MG63 (cell line): ENCODE results near the gene MMD2. TPM values are rescaled to one million over a fixed set of nuclear protein-coding genes. Genes with fewer than 3 reads are reported as not detected.

Source experiments
- DNase-seq: peaks from one replicate; pipeline ENCODE4 v3.0.0-alpha.2; 2020
- H3K27me3 ChIP-seq: fragments of 250-450 bp; sonication (Bioruptor Pico); 2 replicates; pipeline ENCODE4 v1.5.1; 2020; ENCODE audit warnings: mild to moderate bottlenecking, moderate library complexity
- H3K36me3 ChIP-seq: fragments of 250-450 bp; sonication (Bioruptor Pico); 2 replicates; pipeline ENCODE4 v1.5.1; 2020; ENCODE audit warnings: mild to moderate bottlenecking, moderate library complexity
- H3K4me3 ChIP-seq: fragments of 250-450 bp; sonication (Bioruptor Pico); 2 replicates; pipeline ENCODE4 v1.5.1; 2020; ENCODE audit warnings: mild to moderate bottlenecking, moderate library complexity
- H3K9me3 ChIP-seq: fragments of 250-450 bp; sonication (Bioruptor Pico); 2 replicates; pipeline ENCODE4 v1.5.1; 2020; ENCODE audit warnings: mild to moderate bottlenecking, moderate library complexity
- total RNA-seq: library from RNA; depleted of rRNA; stranded (reverse); fragments of >200 nt; shearing (Covaris generic); gene quantifications from 2 replicates; pipeline ENCODE4 v1.2.3, GENCODE V29; 2014; ENCODE audit warnings: low replicate concordance

Gene MMD2
- total RNA-seq, 1 experiment from 2014 or later = not detected

DNA sequence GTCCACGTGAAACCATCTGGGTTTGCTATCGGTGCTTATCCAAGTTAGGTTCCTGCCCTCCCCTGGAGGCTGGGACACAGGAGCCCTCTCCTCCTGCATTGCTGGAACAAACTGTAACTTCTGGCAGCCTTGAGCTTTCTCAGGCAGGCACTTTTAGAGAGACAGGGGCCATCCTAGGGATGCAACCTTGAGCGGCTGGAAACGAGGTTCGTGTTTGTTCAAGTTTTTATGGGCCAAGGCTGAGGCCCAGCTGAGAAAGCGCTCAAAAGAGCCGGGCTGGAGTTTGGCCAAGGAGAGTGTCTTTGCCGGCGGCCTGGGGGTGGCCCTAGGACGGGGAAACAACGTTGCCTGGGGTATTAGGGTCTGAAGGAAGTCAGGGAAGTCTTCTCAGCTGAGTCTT, 5.5 kb upstream of the MMD2 start:
- Histone ChIP-seq H3K27me3 (no peaks in the 10 kb centered on the region), H3K36me3 (no peaks in the 10 kb centered on the region), H3K9me3 (no peaks in the 10 kb centered on the region), H3K4me3 (no peak overlapping the region)
- no peak for DNase-seq

DNA sequence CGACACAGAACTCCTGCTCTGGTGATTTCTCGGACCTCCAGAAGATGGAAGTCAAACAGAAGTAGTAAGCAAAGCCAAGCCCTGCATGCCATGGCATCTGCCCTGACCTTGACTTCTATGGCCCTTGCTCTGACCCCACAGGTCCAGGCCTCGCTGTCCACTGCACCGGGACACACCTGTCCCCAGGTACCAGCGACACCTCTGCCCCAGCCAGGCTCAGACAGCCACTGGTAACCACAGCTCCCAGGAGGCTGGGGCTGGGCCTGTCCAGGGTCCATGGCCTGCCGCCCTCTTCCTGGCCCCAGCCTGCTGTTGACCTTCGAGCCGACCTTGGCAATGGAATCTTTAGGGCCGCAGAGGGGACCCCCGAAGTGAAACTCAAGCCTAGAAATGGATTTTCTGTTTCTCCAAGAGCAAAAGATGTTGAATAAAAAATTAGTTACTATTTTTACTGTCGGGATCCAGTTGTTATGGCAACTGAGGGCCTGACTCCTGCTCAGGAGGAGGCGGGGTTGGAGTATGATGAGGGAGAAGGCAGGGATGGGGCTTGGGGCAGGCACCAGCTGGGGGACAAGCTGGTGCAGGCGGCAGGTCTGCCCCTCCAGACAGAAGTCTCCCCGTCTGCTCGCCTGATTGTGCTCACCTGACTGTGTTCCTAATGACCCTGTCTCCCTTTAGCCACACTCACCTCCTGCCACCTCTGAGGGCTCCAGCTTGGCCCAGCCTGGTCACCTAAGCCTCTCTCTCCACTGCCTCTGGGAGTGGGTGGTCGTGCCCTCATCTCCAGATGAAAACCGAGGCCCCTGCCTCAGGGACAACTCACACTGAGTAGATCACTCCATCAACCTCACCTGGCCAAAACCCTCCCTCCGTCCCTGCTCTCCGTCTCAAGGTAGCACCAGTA, 4.1 kb upstream of the MMD2 start:
- DNase-seq = no peak

DNA sequence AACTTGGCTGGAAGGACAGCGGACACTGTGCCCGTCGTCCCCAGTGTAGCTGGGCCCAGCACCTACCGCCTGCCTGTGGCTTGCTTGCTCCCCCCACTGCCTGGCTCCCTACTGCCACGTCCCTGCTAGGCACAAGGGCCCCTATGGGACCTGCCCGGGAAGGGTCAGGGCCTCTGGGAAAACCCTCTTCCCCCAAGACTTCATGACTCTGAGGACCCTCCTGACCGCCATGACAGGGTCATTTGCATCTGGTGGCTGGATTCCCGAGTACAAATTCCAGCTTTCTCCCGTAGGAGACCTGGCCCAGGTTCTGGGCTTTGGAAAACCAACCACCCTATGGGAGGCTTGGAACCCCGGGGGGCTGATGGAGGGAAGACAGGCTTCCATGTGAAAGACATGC, 1.4 kb upstream of the MMD2 start:
- H3K36me3 ChIP-seq = no peaks in the 10 kb centered on the region
- H3K27me3 ChIP-seq = peaks cover 26% of the 10 kb centered on the region
- no peak for DNase-seq
- H3K9me3 ChIP-seq = no peaks in the 10 kb centered on the region
- H3K4me3 ChIP-seq = no peak overlapping the region

More for the DNA sequence above, 4.1 kb upstream of the MMD2 start:
- Histone ChIP-seq H3K9me3 (no peaks in the 10 kb centered on the region), H3K4me3 (no peak overlapping the region), H3K36me3 (no peaks in the 10 kb centered on the region), H3K27me3 (peaks cover 8% of the 10 kb centered on the region)

DNA sequence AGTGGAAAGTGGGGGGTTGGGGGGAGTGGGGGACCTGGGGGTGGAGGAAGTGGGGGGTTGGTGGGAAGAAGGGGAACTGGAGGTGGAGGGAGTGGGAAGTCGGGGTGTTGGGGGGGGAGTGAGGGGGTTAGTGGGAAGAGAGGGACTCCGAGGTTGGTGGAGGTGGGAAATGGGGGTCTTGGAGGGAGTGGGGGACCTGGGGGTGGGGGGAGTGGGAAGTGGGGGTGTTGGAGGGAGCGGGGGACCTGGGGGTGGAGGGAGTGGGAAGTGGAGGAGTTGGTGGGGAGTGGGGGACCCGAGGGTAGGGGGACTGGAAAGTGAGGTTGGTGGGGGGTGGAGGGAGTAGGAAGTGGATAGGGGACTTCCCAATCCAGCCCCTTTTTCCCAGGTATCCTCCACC, 906 bp upstream of the MMD2 start:
- no peak for DNase-seq
- H3K27me3 ChIP-seq = peaks cover 28% of the 10 kb centered on the region
- no peaks in the 10 kb centered on the region for H3K9me3 ChIP-seq
- no peak overlapping the region for H3K4me3 ChIP-seq
- no peaks in the 10 kb centered on the region for H3K36me3 ChIP-seq

DNA sequence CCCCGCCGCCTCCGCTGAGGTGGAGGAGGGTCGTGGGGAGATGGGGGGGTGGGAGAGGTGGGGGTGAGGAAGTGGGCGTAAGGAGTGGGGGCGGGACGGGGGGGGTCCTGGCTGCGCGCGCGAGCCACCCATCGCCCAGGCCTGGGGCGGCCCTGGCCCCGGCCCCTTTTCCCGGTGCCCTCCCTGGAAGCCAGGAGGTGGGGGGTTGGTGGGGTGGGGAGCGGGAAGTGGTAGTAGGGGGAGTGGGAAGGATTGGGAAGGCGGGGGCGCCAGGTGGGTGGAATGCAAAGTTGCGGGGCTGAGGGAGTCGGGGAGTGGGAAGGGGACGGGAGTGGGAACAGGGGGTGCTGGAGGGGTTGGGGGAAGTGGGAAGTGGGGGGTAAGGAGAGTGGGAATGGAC, 319 bp upstream of the MMD2 start:
- Histone ChIP-seq H3K36me3 (no peaks in the 10 kb centered on the region), H3K9me3 (no peaks in the 10 kb centered on the region), H3K27me3 (peaks cover 28% of the 10 kb centered on the region), H3K4me3 (no peak overlapping the region)
- no peak for DNase-seq

DNA sequence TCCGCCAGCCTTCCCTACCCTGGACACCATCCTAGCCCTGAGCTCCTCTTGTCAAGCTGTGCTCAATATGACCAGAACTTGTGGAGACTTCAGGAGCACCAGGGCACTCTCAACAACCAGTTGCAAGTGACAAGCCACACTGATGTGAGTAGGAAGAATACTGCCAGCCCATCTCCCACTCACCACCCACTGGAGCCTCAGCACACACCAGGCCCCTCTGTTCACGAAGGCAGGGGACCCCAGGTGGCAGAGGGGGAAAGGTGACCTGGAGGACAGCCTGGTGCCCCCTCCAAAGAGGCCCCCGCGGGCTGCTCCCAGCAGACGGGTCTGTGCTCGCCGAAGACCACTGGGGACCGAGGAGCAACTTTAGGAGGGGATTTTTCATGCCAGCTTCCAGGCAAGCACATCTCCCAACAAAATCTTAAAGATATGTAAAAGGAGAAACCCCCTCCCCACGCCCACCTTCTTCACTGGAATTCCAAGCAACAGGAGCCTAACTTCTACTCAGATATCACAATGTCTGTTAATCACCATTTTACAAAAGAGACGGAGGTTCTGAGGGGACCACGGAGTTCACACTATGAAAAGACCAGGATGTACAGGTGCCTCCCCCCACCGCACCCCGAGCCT, 1.0 kb downstream of the MMD2 start:
- Histone ChIP-seq H3K36me3 (no peaks in the 10 kb centered on the region), H3K9me3 (no peaks in the 10 kb centered on the region), H3K4me3 (no peak overlapping the region), H3K27me3 (peaks cover 28% of the 10 kb centered on the region)
- DNase-seq = no peak

DNA sequence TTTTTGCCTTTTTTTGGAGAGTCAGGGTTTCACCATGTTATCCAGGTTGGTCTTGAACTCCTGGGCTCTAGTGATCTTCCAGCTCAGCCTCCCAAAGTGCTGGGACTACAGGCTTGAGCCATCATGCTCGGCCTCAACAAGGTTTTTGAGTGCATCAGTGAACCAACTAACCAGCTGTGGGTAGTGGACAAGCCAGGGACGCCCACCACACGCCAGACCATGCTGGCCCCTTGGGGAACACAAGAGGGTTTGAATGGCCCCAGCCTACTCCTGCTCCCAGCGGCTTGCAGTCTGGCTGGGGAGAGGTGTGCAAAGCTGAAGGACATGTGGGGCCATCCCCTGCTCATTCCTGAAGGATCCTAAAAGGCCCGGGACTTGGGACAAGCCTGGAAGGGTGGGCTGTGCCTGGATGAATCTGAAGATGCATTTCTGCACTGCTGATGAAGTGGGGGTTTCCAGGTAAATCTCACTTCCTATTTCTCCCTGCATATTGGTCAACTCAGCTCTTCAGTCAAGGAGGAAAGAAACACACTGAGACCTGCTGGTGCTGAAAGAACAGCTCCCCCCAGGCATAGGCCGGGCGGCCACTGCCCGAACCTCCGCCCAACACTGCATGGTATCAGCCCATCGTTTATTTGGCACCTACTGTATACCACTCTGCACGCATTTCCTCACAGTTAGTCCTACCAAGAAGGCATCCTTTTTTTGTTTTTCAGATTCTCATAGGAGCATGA, 6.9 kb downstream of the MMD2 start:
- no peak for DNase-seq
- H3K4me3 ChIP-seq = no peak overlapping the region
- H3K36me3 ChIP-seq = no peaks in the 10 kb centered on the region
- no peaks in the 10 kb centered on the region for H3K9me3 ChIP-seq
- H3K27me3 ChIP-seq = peaks cover 15% of the 10 kb centered on the region

DNA sequence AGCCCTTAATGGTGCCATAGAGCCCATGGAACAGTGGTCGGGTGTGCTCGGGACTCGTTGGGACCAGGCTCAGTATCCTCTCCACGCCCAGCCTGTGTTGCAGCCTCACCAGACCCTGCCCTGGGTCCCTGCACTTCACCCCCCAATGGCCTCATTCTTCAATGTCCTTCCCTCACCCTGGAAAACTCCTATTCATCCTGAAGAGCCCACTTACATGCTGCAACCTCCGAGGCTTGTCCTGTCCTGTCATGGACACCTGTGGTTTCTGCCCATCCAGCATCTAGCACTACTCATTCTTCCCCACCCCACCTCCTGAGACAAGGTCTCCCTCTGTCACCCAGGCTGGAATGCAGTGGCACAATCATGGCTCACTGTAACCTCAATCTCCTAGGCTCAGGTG, 7.7 kb downstream of the MMD2 start:
- Histone ChIP-seq H3K9me3 (no peaks in the 10 kb centered on the region), H3K27me3 (peaks cover 10% of the 10 kb centered on the region), H3K36me3 (no peaks in the 10 kb centered on the region), H3K4me3 (no peak overlapping the region)
- DNase-seq = no peak

DNA sequence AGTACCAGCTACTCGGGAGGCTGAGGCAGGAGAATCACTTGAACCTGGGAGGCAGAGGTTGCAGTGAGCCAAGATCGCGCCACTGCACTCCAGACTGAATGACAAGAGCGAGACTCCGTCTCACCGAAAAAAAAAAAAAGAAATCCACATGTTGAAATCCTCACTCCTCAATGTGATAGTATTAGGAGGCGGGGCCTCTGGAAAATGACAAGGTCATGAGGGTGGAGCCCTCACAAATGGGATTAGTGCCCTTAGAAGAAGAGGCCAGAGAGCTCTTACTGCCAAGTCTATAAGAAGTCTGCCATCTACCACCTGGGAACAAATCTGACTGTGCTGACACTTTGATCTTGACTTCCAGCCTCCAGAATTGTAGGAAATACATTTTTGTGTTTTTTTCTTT, 10.6 kb downstream of the MMD2 start:
- no peak for DNase-seq
- Histone ChIP-seq H3K9me3 (no peaks in the 10 kb centered on the region), H3K27me3 (no peaks in the 10 kb centered on the region; the same call in none of the 2 replicates)

DNA sequence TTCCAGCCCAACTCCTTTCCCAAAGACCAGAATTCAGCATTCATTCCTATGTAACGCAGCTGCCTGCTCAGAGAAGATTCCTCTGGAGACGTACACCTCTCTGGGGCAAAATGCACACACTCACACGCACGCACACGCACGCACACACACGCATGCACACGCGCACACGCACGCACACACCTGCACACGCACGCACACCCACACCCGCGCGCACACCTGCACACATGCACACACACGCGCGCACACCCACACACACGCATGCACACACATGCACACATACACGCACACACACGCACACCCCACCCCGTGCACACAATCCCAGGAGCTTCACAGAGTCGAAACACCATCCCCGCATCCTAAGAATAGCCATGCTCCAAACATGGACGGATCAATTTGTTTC, 13.0 kb downstream of the MMD2 start:
- Histone ChIP-seq H3K36me3 (no peaks in the 10 kb centered on the region), H3K9me3 (no peaks in the 10 kb centered on the region), H3K27me3 (no peaks in the 10 kb centered on the region; the same call in none of the 2 replicates), H3K4me3 (no peak overlapping the region)
- no peak for DNase-seq

More for the DNA sequence above, 10.6 kb downstream of the MMD2 start:
- no peaks in the 10 kb centered on the region for H3K36me3 ChIP-seq
- no peak overlapping the region for H3K4me3 ChIP-seq

DNA sequence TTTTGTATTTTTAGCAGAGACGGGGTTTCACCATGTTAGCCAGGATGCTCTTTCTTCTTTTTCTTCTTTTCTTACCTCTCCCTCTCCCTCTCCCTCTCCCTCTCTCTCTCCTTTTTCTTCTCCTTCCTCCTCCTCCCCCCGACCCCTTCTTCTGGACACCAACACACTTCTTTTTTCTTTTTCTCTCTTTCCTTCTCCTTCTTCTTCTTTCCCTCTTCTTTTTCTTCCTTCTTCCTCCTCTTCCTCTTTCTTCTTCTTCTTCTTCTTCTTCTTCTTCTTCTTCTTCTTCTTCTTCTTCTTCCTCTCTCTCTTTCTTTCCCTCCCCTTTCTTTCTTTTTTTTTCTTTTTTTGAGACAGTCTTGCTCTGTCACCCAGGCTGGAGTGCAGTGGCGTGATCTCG, 14.0 kb downstream of the MMD2 start:
- H3K27me3 ChIP-seq = no peaks in the 10 kb centered on the region; the same call in none of the 2 replicates
- H3K4me3 ChIP-seq = no peak overlapping the region
- DNase-seq = no peak
- H3K9me3 ChIP-seq = no peaks in the 10 kb centered on the region
- H3K36me3 ChIP-seq = no peaks in the 10 kb centered on the region

DNA sequence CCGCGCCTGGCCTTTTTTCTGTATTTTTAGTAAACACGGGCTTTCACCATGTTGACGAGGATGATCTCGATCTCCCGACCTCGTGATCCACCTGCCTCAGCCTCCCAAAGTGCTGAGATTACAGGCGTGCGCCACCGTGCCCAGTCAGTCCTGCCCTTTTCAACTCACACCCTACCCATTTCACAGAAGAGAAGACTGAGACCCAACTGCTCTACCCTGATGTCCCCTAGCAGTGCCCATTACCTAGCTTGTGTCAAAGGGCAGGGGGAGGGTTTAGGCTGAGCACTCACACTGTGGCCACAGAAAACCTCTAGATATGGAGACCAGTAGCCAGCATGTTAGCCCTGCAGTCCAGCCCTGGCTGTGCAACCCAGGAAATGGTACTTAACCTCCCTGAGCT, 15.7 kb downstream of the MMD2 start:
- Histone ChIP-seq H3K4me3 (no peak overlapping the region), H3K9me3 (no peaks in the 10 kb centered on the region), H3K27me3 (no peaks in the 10 kb centered on the region; the same call in none of the 2 replicates), H3K36me3 (no peaks in the 10 kb centered on the region)
- DNase-seq = no peak

DNA sequence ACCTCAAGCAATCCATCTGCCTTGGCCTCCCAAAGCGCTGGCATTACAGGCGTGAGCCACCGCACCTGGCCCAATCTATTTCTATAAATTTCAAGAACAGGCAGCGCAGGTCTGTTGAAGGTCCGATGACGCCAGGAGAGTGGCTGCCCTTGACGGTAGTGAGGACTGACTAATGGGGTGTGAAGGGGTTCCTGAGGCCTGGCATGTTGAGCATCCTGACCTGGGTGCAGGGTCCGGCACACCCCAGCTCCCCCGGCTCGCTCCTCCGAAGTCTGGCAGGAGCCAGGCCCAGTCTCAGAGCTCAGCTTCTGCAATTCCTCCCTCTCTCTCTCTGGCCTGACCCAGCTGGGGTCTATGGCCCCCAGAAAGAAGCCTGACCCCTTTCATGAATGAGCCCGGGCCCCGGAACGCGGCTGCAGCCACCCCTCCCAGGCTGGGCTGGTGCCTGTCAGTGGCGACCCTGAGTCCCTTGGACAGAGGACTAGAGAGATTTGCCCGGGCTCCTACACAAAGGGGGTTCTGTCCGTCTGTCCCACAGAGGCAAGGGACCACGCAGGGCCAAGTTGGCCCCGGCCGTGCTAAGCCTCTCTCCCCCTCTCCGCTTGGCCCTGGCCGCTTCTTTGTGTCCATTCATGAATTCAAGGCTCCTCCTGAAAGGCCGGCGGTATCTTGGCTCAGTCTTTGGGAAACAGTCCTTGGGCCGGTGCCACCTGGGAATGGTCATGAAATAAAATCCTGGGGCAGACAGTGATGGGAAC, 18.8 kb downstream of the MMD2 start:
- Histone ChIP-seq H3K4me3 (no peak overlapping the region), H3K36me3 (no peaks in the 10 kb centered on the region), H3K27me3 (no peaks in the 10 kb centered on the region; the same call in 1 of the 2 replicates), H3K9me3 (no peaks in the 10 kb centered on the region)
- DNase-seq = no peak

DNA sequence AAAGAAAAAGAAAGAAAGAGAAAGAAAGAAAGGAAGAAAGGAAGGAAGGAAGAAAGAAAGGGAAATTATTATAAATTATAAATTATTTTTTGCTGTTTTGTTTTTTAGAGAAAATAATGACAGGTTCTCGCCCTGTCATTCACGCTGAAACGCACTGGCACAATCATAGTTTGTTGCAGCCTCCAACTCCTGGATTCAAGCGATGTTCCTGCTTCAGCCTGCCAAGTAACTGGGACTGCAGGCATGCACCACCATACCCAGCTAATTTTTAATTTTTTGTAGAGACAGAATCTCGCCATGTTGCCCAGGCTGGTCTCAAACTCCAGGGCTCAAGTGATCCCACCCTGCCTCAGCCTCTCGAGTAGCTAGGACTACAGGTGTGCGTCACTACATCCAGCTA, 21.6 kb downstream of the MMD2 start:
- Histone ChIP-seq H3K9me3 (no peaks in the 10 kb centered on the region), H3K4me3 (no peak overlapping the region), H3K27me3 (no peaks in the 10 kb centered on the region), H3K36me3 (no peaks in the 10 kb centered on the region)
- DNase-seq = no peak

DNA sequence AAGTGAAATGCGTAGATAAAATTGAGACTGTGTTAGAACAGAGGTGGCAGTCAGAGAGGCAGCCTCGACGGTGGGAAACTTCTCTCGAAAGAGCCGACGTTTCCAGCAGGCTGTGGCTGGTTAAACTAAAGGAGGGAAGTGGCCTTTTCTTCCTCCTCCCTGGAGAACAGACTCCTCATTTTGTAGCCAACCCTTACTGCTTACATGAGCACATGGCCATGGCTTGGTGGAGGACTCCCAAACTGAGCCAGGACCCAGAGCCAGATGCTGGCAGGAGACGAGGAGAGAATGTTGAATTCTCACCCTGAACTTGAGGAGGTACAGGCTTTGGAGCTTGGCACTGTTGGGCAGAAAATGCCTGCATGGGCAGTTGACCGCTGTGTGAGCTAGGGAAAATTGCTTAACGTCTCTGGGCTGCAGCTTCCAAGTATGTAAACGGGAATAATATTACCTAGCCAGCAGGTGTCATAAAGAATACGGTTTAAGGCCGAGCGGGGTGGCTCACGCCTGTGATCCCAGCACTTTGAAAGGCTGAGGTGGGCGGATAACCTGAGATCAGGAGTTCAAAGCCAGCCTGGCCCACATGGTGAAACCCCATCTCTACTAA, 24.5 kb downstream of the MMD2 start:
- Histone ChIP-seq H3K36me3 (no peaks in the 10 kb centered on the region), H3K4me3 (no peak overlapping the region), H3K27me3 (no peaks in the 10 kb centered on the region), H3K9me3 (no peaks in the 10 kb centered on the region)
- DNase-seq = no peak

DNA sequence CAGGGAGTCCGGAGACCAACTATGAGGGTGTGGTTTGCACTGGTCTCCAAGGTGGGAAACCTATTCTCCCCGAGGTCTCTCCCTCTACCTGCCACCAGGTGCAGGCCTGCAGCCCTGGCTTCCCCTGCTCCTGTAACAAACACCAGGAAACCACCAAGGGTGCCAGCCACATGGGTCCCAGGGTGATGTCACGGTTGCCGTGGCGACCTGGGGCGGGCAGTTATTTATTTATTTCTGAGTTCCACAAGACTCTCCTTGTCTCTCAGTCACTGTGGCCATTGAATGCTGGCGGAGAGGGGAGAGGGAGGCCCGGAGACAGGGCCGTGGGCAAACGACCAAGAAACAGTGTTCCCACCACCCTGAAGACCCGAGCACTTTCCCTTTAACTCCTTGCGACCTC, 27.0 kb downstream of the MMD2 start:
- DNase-seq = no peak
- H3K9me3 ChIP-seq = no peaks in the 10 kb centered on the region
- H3K4me3 ChIP-seq = no peak overlapping the region
- H3K27me3 ChIP-seq = no peaks in the 10 kb centered on the region; the same call in 1 of the 2 replicates
- no peaks in the 10 kb centered on the region for H3K36me3 ChIP-seq
